Measurements from ENCODE around the gene TYMP.

TYMP gene

DNA sequence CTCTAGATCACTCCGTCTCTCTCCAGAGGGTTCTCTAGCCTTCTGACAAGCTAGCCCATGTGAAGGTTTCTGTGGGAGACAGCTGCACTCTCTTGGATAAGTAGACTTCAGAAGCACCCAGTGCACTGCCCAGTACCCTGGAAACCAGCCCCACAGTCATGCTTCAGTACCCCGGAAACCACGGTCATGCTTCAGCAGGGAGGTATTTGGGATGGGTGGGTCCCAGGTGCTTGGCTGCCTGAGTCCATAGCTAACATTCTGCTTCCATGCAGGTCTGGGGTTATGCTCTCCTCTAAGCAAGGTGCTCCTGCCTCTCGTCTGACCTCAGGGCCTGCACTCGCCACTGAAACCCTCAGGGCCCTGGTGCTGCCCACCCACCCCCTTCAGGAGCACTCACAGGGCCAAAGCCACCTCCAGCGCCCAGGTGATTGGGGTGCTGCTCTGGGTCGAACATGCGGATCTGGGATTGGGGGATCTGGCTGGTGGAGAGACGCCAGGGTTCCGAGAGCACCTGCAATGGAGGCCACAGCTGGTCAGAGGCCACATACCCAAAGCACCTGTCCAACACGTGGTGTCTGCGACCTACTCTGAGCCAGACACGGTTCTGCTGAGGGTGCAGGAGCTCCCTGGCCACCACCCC, 40.2 kb upstream of the TYMP start:
- H3K9me3 Mint-ChIP-seq, result no peaks in the 10 kb centered on the region
- no peak for ATAC-seq
- no peak overlapping the region for H3K4me3 Mint-ChIP-seq
- H3K27ac Mint-ChIP-seq, result no peak overlapping the region
- no peak for DNase-seq (ENCODE audit: low spot score in 2 of 2)
- no peaks in the 10 kb centered on the region for H3K4me1 Mint-ChIP-seq
- H3K36me3 Mint-ChIP-seq, result peaks cover 47% of the 10 kb centered on the region

DNA sequence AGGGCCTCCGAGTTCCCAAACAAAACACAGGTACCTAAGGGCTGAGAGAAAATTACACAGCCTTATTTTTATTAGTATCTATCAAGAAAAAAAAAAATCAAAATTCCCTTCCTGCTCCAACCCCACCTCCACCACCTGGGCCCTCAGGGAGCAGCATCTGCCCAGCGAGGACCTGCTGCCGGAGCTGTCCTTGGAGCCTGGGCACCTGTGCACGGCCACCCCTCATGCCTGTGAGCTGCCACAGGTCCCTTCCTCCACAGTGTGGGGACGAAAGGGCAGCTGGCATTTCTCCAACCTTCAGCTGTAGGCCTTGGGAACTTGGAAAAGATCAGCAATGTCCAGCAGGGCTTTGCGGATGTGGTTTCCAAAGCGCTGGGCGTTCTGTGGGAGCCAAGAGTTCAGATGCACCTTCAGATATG, 39.2 kb upstream of the TYMP start:
- no peaks in the 10 kb centered on the region for H3K4me1 Mint-ChIP-seq
- H3K36me3 Mint-ChIP-seq, result peaks cover 46% of the 10 kb centered on the region
- no peak for DNase-seq (ENCODE audit: low spot score in 2 of 2)
- H3K27ac Mint-ChIP-seq, result no peak overlapping the region
- no peak overlapping the region for H3K4me3 Mint-ChIP-seq
- no peak for ATAC-seq
- H3K9me3 Mint-ChIP-seq, result no peaks in the 10 kb centered on the region

DNA sequence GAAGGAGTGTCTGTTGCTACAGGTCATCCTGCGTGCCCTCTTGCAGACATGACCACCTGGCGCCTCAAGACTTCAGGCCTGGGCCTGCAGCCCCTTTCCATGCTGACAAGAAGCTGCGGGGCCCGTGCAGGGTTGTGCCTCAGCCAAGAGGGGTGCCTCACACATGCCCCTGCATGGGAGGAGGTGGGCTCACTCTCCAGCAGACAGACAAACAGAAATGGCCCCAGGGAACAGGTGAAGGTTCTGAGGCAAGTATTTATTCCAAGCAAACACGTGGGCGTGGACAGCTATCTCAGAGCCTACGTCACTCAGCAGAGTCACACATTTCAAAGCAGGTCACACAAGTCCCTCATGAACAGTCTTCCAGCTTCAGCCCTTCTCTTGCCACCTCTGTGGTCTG, 38.8 kb upstream of the TYMP start:
- no peaks in the 10 kb centered on the region for H3K9me3 Mint-ChIP-seq
- H3K4me1 Mint-ChIP-seq, result peaks cover 2% of the 10 kb centered on the region
- H3K4me3 Mint-ChIP-seq, result no peak overlapping the region
- DNase-seq (ENCODE audit: low spot score in 2 of 2) (no peak), ATAC-seq (no peak)
- H3K27ac Mint-ChIP-seq, result no peak overlapping the region
- peaks cover 46% of the 10 kb centered on the region for H3K36me3 Mint-ChIP-seq

GRCh38 chr22:50567721-50568252, 38.0 kb upstream of the TYMP start:
- Mint-ChIP-seq H3K4me3 (no peak overlapping the region), H3K9me3 (no peaks in the 10 kb centered on the region), H3K36me3 (peaks cover 45% of the 10 kb centered on the region), H3K4me1 (peaks cover 10% of the 10 kb centered on the region), H3K27ac (no peak overlapping the region)
- ATAC-seq (no peak), DNase-seq (ENCODE audit: low spot score in 2 of 2) (no peak)

DNA sequence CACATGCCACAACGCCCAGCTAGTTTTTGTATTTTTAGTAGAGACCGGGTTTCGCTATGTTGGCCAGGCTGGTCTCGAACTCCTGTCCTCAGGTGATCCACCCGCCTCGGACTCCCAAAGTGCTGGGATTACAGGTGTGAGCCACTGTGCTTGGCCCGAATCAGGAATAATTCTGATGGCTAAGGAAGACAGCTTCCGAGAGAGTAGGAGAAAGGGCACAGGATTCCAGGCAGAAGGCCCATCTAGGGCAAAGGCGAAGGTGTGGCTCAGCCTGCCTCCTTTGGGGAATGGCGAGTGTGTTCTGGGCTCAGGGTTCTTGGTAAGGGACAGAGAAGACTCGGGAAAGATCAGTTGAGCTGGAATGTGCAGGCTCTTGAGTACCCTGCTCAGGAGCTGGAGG, 34.5 kb upstream of the TYMP start:
- ATAC-seq, result no peak

GRCh38 chr22:50563413-50564160, 33.8 kb upstream of the TYMP start:
- H3K9me3 Mint-ChIP-seq, result no peaks in the 10 kb centered on the region
- peaks cover 12% of the 10 kb centered on the region for H3K36me3 Mint-ChIP-seq
- peaks cover 24% of the 10 kb centered on the region for H3K4me1 Mint-ChIP-seq
- no peak for DNase-seq (ENCODE audit: low spot score in 2 of 2)
- H3K27ac Mint-ChIP-seq, result peak overlapping the region; percentile 72
- no peak for ATAC-seq
- peak overlapping the region; percentile 89 for H3K4me3 Mint-ChIP-seq

More for the DNA sequence above, 34.5 kb upstream of the TYMP start:
- Mint-ChIP-seq H3K9me3 (no peaks in the 10 kb centered on the region), H3K27ac (no peak overlapping the region), H3K4me1 (peaks cover 24% of the 10 kb centered on the region), H3K4me3 (no peak overlapping the region), H3K36me3 (peaks cover 19% of the 10 kb centered on the region)
- no peak for DNase-seq (ENCODE audit: low spot score in 2 of 2)

GRCh38 chr22:50562523-50563412, 33.0 kb upstream of the TYMP start, which contains the start of gene SYCE3:
Gene SYCE3, minus strand, starts transcription at chr22:50562919. Its CDS starts 6,514 bp downstream, at chr22:50556405.
- H3K4me1 Mint-ChIP-seq, result peaks cover 24% of the 10 kb centered on the region
- H3K4me3 Mint-ChIP-seq, result peak within 1 kb of the TSS; percentile 89
- H3K27ac Mint-ChIP-seq, result peak within 1 kb of the TSS; percentile 91
- peak; percentile 99 for DNase-seq (ENCODE audit: low spot score in 2 of 2)
- peak; percentile 95 for ATAC-seq
- H3K36me3 Mint-ChIP-seq, result peaks cover 3% of the 10 kb centered on the region
- H3K9me3 Mint-ChIP-seq, result no peaks in the 10 kb centered on the region

DNA sequence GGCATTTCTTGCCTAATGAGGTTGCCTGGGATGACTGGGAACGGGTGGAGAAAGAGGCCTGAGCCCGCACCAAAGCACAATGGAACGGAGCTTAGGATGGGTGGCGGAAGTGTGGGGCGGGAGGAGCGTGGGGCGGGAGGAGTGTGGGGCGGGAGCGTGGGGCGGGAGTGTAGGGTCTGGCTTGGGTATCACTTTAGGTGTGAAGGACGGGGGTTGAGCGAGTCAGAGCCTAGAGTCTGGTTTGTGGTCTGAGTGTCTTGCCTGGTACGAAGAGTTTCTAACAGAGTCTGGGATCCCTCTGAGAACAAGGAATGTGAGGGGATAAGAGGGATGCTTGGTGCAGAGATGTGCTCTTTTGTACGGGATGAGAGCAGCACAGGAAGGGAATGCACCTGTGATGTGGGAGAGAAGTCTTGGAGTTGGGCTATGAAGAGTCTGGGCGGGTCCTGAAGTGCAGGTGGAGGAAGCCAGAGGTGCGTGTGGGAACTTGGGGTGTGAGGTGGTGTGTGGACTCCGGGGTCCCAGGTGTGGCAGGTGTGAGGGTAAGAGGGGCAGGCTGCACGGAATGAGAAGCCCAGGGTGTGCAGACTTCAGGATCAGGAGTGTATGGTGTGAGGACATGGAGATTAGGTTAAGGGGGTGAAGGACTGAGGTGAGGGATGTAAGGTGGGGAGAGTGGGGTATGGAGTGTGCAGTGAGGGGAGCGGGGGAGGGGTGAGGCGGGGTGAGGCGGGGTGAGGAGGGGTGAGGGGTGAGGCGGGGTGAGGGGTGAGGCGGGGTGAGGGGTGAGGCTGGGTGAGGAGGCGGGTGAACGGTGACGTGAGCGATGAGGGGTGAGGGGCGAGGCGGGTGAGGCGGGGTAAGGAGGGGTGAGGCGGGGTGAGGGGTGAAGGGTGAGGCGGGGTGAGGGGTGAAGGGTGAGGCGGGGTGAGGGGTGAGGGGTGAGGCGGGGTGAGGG, 31.9 kb upstream of the TYMP start:
- H3K27ac Mint-ChIP-seq, result peak overlapping the region; percentile 91
- H3K4me3 Mint-ChIP-seq, result peak overlapping the region; percentile 70
- peaks cover 24% of the 10 kb centered on the region for H3K4me1 Mint-ChIP-seq
- DNase-seq (ENCODE audit: low spot score in 2 of 2) (no peak), ATAC-seq (no peak)
- H3K9me3 Mint-ChIP-seq, result no peaks in the 10 kb centered on the region
- H3K36me3 Mint-ChIP-seq, result no peaks in the 10 kb centered on the region

- Mint-ChIP-seq H3K27ac (no peak overlapping the region), H3K36me3 (no peaks in the 10 kb centered on the region), H3K4me3 (no peak overlapping the region), H3K9me3 (no peaks in the 10 kb centered on the region), H3K4me1 (peaks cover 24% of the 10 kb centered on the region)
- no peak for DNase-seq (ENCODE audit: low spot score in 2 of 2)
- ATAC-seq, result no peak
Observed at GRCh38 chr22:50560034-50560433, 30.2 kb upstream of the TYMP start.

DNA sequence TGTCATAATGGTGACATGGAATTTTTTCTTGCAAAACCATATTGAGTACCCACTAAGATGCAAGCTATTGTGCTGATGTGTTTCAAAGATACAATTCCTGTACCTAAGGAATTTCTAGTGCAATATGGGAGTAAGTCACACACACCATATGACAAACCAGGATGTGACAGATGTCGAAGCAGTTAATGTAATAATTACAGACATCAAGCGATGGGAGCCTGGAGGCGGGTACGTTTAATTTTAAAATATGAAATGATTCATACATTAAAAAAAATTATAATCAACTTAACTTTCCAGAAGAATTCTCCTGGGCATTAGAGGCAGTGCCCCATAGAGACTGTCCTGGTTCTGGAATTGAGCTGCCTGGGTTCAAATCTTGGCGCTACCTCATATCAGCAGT, 26.9 kb upstream of the TYMP start:
- H3K9me3 Mint-ChIP-seq, result no peaks in the 10 kb centered on the region
- DNase-seq (ENCODE audit: low spot score in 2 of 2), result no peak
- no peak for ATAC-seq
- no peaks in the 10 kb centered on the region for H3K36me3 Mint-ChIP-seq
- H3K4me1 Mint-ChIP-seq, result peaks cover 10% of the 10 kb centered on the region
- H3K27ac Mint-ChIP-seq, result no peak overlapping the region
- H3K4me3 Mint-ChIP-seq, result no peak overlapping the region

DNA sequence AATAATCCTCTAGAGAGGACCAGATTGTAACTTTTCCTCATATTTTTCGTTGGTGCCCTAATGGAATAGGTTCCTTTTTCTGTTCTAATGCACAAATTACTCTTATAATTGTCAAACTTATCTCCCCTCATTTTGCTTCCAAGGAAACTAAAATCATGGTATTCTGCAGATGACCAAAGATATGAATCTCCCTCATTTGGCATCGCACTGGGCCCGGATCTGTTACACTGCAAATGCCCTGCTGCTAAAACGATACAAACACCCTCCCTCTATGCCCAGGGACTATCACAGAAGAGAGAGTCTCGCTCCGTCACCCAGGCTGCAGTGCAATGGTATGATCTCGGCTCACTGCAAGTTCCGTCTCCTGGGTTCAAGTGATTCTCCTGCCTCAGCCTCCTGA, 23.5 kb upstream of the TYMP start:
- DNase-seq (ENCODE audit: low spot score in 2 of 2) (no peak), ATAC-seq (no peak)
- no peaks in the 10 kb centered on the region for H3K36me3 Mint-ChIP-seq
- no peaks in the 10 kb centered on the region for H3K9me3 Mint-ChIP-seq
- H3K27ac Mint-ChIP-seq, result no peak overlapping the region
- peaks cover 13% of the 10 kb centered on the region for H3K4me1 Mint-ChIP-seq
- no peak overlapping the region for H3K4me3 Mint-ChIP-seq

DNA sequence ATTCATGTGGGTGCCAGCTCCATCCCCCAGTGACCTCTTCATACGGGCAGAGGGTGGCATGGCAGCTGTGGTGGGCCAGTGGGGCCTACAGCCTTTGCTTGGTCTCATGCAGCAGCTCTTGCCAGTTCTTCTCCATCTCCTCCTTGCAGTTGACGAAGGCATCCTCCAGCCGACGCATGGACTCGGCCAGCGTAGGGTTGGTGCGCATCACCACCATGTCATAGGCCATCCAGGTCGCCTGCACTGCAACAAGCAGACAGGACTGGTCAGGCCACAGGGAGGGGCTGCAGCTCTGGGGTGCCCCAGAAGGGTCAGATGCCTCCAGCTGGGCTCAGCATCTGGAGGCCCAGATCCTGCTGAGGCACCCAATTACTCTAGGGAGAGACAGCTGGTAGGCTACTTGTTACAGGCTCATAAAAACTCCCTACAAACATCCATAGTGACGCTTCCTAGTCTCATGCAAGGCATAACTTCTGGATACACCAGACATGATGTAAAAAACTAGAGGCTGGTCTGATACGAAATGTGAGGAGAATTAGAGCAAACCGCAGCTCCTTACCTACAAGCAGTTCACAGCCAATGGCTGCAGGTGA, 21.4 kb upstream of the TYMP start:
- ATAC-seq (no peak), DNase-seq (ENCODE audit: low spot score in 2 of 2) (no peak)
- Mint-ChIP-seq H3K9me3 (no peaks in the 10 kb centered on the region), H3K4me3 (peak overlapping the region; percentile 72), H3K27ac (no peak overlapping the region), H3K36me3 (no peaks in the 10 kb centered on the region), H3K4me1 (peaks cover 14% of the 10 kb centered on the region)

DNA sequence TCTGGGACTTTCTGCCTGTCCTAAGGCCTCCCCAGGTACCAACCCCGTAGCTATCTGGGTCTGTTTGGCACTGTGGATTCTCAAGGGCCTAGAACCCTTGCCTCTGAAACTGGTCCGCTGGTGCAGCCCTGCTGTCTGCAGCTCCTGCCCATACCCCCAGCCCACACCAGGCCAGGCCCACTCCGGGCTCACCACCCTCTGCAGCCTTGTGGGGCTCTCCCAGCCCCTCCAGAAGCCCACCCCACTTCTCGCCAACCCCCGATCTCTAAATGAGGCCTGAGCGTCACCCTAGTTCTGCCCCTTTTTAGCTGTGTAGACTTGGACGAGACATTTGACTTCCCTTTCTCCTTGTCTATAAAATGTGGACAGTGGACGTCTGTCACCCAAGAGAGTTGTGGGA, 20.6 kb upstream of the TYMP start:
- peaks cover 4% of the 10 kb centered on the region for H3K36me3 Mint-ChIP-seq
- no peaks in the 10 kb centered on the region for H3K9me3 Mint-ChIP-seq
- DNase-seq (ENCODE audit: low spot score in 2 of 2) (no peak), ATAC-seq (no peak)
- peak overlapping the region; percentile 72 for H3K4me3 Mint-ChIP-seq
- peak overlapping the region; percentile 92 for H3K27ac Mint-ChIP-seq
- H3K4me1 Mint-ChIP-seq, result peaks cover 22% of the 10 kb centered on the region

All from stimulated activated effector memory CD8-positive, alpha-beta T cell treated with anti-CD3 and anti-CD28 coated beads, Interleukin-12 subunit alpha, Interleukin-12 subunit beta, amount 100 ng/mL, for 72 hours (primary cell).